Measurements from ENCODE around the gene PRAC2. TPM values are rescaled to one million over a fixed set of nuclear protein-coding genes. Genes with fewer than 3 reads are reported as not detected.

Gene PRAC2
- total RNA-seq, 2 donors from 2014 or later, result not detected

- no peak for TF ChIP-seq CTCF (conservative IDR thresholded peaks at IDR 0.05)
- Histone ChIP-seq H3K27ac (ENCODE audit: low read depth, low read length) (no peak overlapping the region), H3K27me3 (ENCODE audit: control insufficient read depth, insufficient read depth, low read length, poor library complexity, severe bottlenecking) (peaks cover 100% of the 10 kb centered on the region), H3K4me1 (ENCODE audit: control insufficient read depth, insufficient read depth, low read length) (no peaks in the 10 kb centered on the region), H3K9ac (ENCODE audit: extremely low read depth, low read length, poor library complexity, severe bottlenecking) (no peak overlapping the region), H3K9me3 (ENCODE audit: control insufficient read depth, low read length) (no peaks in the 10 kb centered on the region), H3K36me3 (ENCODE audit: control insufficient read depth, insufficient read depth, low read length) (no peaks in the 10 kb centered on the region), H3K4me3 (ENCODE audit: low read length) (no peak overlapping the region)
- Mint-ChIP-seq H3K4me1 (peaks cover 5% of the 10 kb centered on the region), H3K27ac (no peak overlapping the region), H3K9me3 (no peaks in the 10 kb centered on the region), H3K27me3 (ENCODE audit: insufficient read depth) (peaks cover 100% of the 10 kb centered on the region), H3K4me3 (no peak overlapping the region), H3K36me3 (ENCODE audit: low read depth) (no peaks in the 10 kb centered on the region)
- DNase-seq, result peak; percentile 67
- 8 to 10% methylated on average over 25 to 43 of the region's 43 CpGs for WGBS, 2 experiments (ENCODE audit: insufficient coverage in 1 of 2, insufficient read length in 1 of 2)
These were observed 29.7 kb downstream of the PRAC2 start for GRCh38 chr17:48752399-48753288.

GRCh38 chr17:48753794-48754499, 31.0 kb downstream of the PRAC2 start:
- DNase-seq, result no peak
- H3K27ac ChIP-seq (ENCODE audit: low read depth, low read length), result no peak overlapping the region
- Mint-ChIP-seq H3K27me3 (ENCODE audit: insufficient read depth) (peaks cover 99% of the 10 kb centered on the region), H3K4me3 (no peak overlapping the region), H3K4me1 (peaks cover 5% of the 10 kb centered on the region), H3K27ac (no peak overlapping the region), H3K36me3 (ENCODE audit: low read depth) (no peaks in the 10 kb centered on the region), H3K9me3 (no peaks in the 10 kb centered on the region)
- no peaks in the 10 kb centered on the region for H3K4me1 ChIP-seq (ENCODE audit: control insufficient read depth, insufficient read depth, low read length)
- no peaks in the 10 kb centered on the region for H3K9me3 ChIP-seq (ENCODE audit: control insufficient read depth, low read length)
- 14 to 15% methylated on average over 15 to 22 of the region's 22 CpGs for WGBS, 2 experiments (ENCODE audit: insufficient coverage in 1 of 2, insufficient read length in 1 of 2)
- no peak overlapping the region for H3K4me3 ChIP-seq (ENCODE audit: low read length)
- no peaks in the 10 kb centered on the region for H3K36me3 ChIP-seq (ENCODE audit: control insufficient read depth, insufficient read depth, low read length)
- no peak overlapping the region for H3K9ac ChIP-seq (ENCODE audit: extremely low read depth, low read length, poor library complexity, severe bottlenecking)
- no peak for TF ChIP-seq CTCF (conservative IDR thresholded peaks at IDR 0.05)
- peaks cover 100% of the 10 kb centered on the region for H3K27me3 ChIP-seq (ENCODE audit: control insufficient read depth, insufficient read depth, low read length, poor library complexity, severe bottlenecking)

- H3K27me3 Mint-ChIP-seq (ENCODE audit: insufficient read depth), result peaks cover 99% of the 10 kb centered on the region
- H3K36me3 ChIP-seq (ENCODE audit: control insufficient read depth, insufficient read depth, low read length), result no peaks in the 10 kb centered on the region
These were observed 31.7 kb downstream of the PRAC2 start for GRCh38 chr17:48754500-48755261.

More at GRCh38 chr17:48754500-48755261, 31.7 kb downstream of the PRAC2 start:
- no peaks in the 10 kb centered on the region for H3K9me3 Mint-ChIP-seq
- Histone ChIP-seq H3K9me3 (ENCODE audit: control insufficient read depth, low read length) (no peaks in the 10 kb centered on the region), H3K27me3 (ENCODE audit: control insufficient read depth, insufficient read depth, low read length, poor library complexity, severe bottlenecking) (peaks cover 100% of the 10 kb centered on the region), H3K27ac (ENCODE audit: low read depth, low read length) (no peak overlapping the region), H3K4me3 (ENCODE audit: low read length) (no peak overlapping the region), H3K9ac (ENCODE audit: extremely low read depth, low read length, poor library complexity, severe bottlenecking) (no peak overlapping the region), H3K4me1 (ENCODE audit: control insufficient read depth, insufficient read depth, low read length) (no peaks in the 10 kb centered on the region)
- peaks cover 5% of the 10 kb centered on the region for H3K4me1 Mint-ChIP-seq
- no peak overlapping the region for H3K4me3 Mint-ChIP-seq
- H3K27ac Mint-ChIP-seq, result no peak overlapping the region
- DNase-seq, result peak; percentile 90
- 7% methylated on average over 48 to 52 of the region's 52 CpGs for WGBS, 2 experiments (ENCODE audit: insufficient coverage in 1 of 2, insufficient read length in 1 of 2)
- H3K36me3 Mint-ChIP-seq (ENCODE audit: low read depth), result no peaks in the 10 kb centered on the region
- no peak for TF ChIP-seq CTCF (conservative IDR thresholded peaks at IDR 0.05)
